Parathyroid adenoma (tissue), 2 donors: ENCODE measurements around the gene L3MBTL4.

Experiments
- H2AFZ ChIP-seq: fragments of 300-600 bp; sonication (generic); one replicate; pipeline ENCODE4 v1.7.0; 2017; ENCODE audit warnings: antibody characterized with exemption, mild to moderate bottlenecking
- H3K27ac ChIP-seq: fragments of 300-600 bp; sonication (generic); one replicate; pipeline ENCODE4 v1.7.0; 2017
- H3K27me3 ChIP-seq: fragments of 300-600 bp; sonication (generic); one replicate; pipeline ENCODE4 v1.7.0; 2017; ENCODE audit warnings: low read length; ENCODE audit not compliant: control insufficient read depth, insufficient read depth
- H3K36me3 ChIP-seq: fragments of 300-600 bp; sonication (generic); one replicate; pipeline ENCODE4 v1.7.0; 2017; ENCODE audit warnings: low read length; ENCODE audit not compliant: control insufficient read depth, insufficient read depth
- H3K4me1 ChIP-seq: fragments of 300-600 bp; sonication (generic); one replicate; pipeline ENCODE4 v1.7.0; 2017; ENCODE audit warnings: control low read depth
- H3K4me2 ChIP-seq: fragments of 300-600 bp; sonication (generic); one replicate; pipeline ENCODE4 v1.7.0; 2017; ENCODE audit warnings: low read length
- H3K4me3 ChIP-seq: fragments of 300-600 bp; sonication (generic); one replicate; pipeline ENCODE4 v1.7.0; 2017; ENCODE audit warnings: low read depth, low read length
- H3K79me2 ChIP-seq: fragments of 300-600 bp; sonication (generic); one replicate; pipeline ENCODE4 v1.7.0; 2017; ENCODE audit warnings: control low read depth
- H3K9ac ChIP-seq: fragments of 300-600 bp; sonication (generic); one replicate; pipeline ENCODE4 v1.7.0; 2017; ENCODE audit warnings: mild to moderate bottlenecking
- H3K9me3 ChIP-seq: fragments of 300-600 bp; sonication (generic); one replicate; pipeline ENCODE4 v1.7.0; 2017; ENCODE audit warnings: low read length; ENCODE audit not compliant: control insufficient read depth
- CTCF ChIP-seq: fragments of 300-600 bp; sonication (generic); IDR thresholded peaks from one replicate; pipeline ENCODE4 v1.7.0; 2017; ENCODE audit warnings: antibody characterized with exemption, mild to moderate bottlenecking
- donor health status: primary hyperparathyroidism.

The L3MBTL4 gene

GRCh38 chr18:5948237-5948636, 466.5 kb downstream of the L3MBTL4 start:
- H3K27me3 ChIP-seq = no peaks in the 10 kb centered on the region
- no peaks in the 10 kb centered on the region for H3K79me2 ChIP-seq
- no peaks in the 10 kb centered on the region for H3K4me1 ChIP-seq
- no peak overlapping the region for H3K27ac ChIP-seq
- no peak overlapping the region for H3K4me2 ChIP-seq
- H3K4me3 ChIP-seq = no peak overlapping the region
- H3K36me3 ChIP-seq = no peaks in the 10 kb centered on the region
- no peak overlapping the region for H2AFZ ChIP-seq
- no peak overlapping the region for H3K9ac ChIP-seq
- H3K9me3 ChIP-seq = no peaks in the 10 kb centered on the region
- TF ChIP-seq CTCF = no peak

GRCh38 chr18:5944448-5944847, 470.3 kb downstream of the L3MBTL4 start:
- Histone ChIP-seq H3K36me3 (no peaks in the 10 kb centered on the region), H3K9ac (no peak overlapping the region), H3K79me2 (no peaks in the 10 kb centered on the region), H3K27me3 (no peaks in the 10 kb centered on the region), H2AFZ (no peak overlapping the region), H3K4me1 (no peaks in the 10 kb centered on the region), H3K4me3 (no peak overlapping the region), H3K4me2 (no peak overlapping the region), H3K9me3 (no peaks in the 10 kb centered on the region), H3K27ac (no peak overlapping the region)
- TF ChIP-seq CTCF = no peak

GRCh38 chr18:5943514-5943913, 471.2 kb downstream of the L3MBTL4 start:
- Histone ChIP-seq H3K79me2 (no peaks in the 10 kb centered on the region), H3K9ac (no peak overlapping the region), H2AFZ (no peak overlapping the region), H3K27me3 (no peaks in the 10 kb centered on the region), H3K36me3 (no peaks in the 10 kb centered on the region), H3K27ac (no peak overlapping the region), H3K4me1 (no peaks in the 10 kb centered on the region), H3K4me3 (no peak overlapping the region), H3K4me2 (no peak overlapping the region), H3K9me3 (no peaks in the 10 kb centered on the region)
- no peak for TF ChIP-seq CTCF

- no peaks in the 10 kb centered on the region for H3K79me2 ChIP-seq
- H3K36me3 ChIP-seq = no peaks in the 10 kb centered on the region
- no peak for TF ChIP-seq CTCF
- no peak overlapping the region for H3K27ac ChIP-seq
- no peak overlapping the region for H3K4me2 ChIP-seq
- H3K27me3 ChIP-seq = no peaks in the 10 kb centered on the region
- no peak overlapping the region for H3K4me3 ChIP-seq
- H3K9me3 ChIP-seq = no peaks in the 10 kb centered on the region
- no peak overlapping the region for H2AFZ ChIP-seq
- H3K9ac ChIP-seq = no peak overlapping the region
- no peaks in the 10 kb centered on the region for H3K4me1 ChIP-seq
Observed at GRCh38 chr18:5942591-5942990, 472.1 kb downstream of the L3MBTL4 start.

GRCh38 chr18:5941890-5942289, 472.8 kb downstream of the L3MBTL4 start:
- no peak for TF ChIP-seq CTCF
- H3K4me3 ChIP-seq = no peak overlapping the region
- H3K36me3 ChIP-seq = no peaks in the 10 kb centered on the region
- no peaks in the 10 kb centered on the region for H3K4me1 ChIP-seq
- no peak overlapping the region for H2AFZ ChIP-seq
- no peak overlapping the region for H3K4me2 ChIP-seq
- no peaks in the 10 kb centered on the region for H3K9me3 ChIP-seq
- H3K79me2 ChIP-seq = no peaks in the 10 kb centered on the region
- H3K27me3 ChIP-seq = no peaks in the 10 kb centered on the region
- H3K27ac ChIP-seq = no peak overlapping the region
- H3K9ac ChIP-seq = no peak overlapping the region
